GM19239 (cell line): Measurements from ENCODE around the gene KRTAP10-4.

Experiments used
- DNase-seq: peaks from one replicate; pipeline ENCODE4 v3.0.0; 2011; ENCODE audit warnings: low spot score; ENCODE audit not compliant: insufficient read length
- FAIRE-seq: peaks from 2 replicates; lab custom pipeline; 2011; peaks lifted over from hg19 to GRCh38; lab: Jason Lieb, UNC

Gene KRTAP10-4

GRCh38 chr21:44612669-44613229 is 39.2 kb downstream of the KRTAP10-4 start:
- FAIRE-seq (no peak), DNase-seq (no peak)

DNA sequence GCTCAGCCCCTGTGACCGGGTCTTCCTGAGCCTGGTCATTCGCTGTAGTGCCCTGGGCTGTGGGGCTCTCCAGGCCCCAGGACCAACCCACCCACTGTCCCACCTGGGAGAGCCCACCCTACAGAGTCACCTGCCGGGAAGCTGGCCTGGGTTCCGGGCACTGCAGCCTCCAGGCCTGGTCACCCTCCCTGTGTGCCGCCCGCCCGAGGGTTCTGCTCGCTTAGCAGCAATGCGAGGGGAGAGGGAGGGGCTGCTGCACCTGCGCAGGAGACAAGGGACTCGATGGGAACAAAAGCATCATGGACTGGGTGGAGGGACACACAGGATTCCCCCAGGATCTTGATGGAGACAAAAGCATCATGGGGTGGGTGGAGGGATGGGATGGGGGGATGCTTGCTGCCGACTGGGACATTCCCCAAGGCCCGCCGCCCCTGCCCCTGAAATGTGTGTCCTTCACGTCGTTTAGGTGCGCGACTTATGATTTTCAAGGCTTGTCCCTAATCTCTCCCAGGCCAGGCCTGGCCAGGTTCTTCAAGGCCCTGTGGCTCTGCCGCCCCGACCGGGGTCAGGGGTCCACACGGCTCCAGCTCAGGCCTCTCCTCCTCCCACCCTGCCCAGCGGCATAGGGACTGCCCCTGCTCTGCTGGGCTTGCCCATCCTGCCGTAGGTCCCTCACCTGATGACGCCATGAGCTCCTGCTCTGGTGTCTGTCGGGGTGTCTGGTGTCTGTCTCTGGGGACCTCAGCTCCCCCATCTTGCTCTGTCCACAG is 40.0 kb downstream of the KRTAP10-4 start:
- no peak for FAIRE-seq
- no peak for DNase-seq

GRCh38 chr21:44614161-44614631 is 40.7 kb downstream of the KRTAP10-4 start:
- no peak for DNase-seq

DNA sequence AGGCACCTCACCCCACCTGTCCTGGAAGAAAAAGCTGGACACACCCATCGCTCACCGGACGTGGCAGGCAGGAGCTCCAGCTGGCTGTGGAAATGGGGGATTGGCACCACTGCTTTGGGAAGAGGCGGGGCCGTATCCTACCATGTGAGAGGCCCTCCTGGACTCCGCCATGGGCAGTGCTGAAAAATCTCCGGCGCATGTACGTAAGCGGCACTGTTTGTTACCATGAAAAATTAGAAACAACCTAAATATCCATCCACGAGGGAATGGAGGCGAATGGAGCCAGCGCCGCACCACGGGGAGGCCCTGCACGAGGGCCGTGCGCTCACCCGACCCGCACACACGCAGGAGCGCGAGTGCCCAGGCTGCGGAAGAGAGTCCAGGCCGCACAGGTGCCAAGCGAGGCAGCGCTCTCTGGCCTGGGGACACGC is 41.4 kb downstream of the KRTAP10-4 start:
- no peak for DNase-seq
- FAIRE-seq = no peak

More at GRCh38 chr21:44614161-44614631, 40.7 kb downstream of the KRTAP10-4 start:
- no peak for FAIRE-seq

- no peak for DNase-seq
- FAIRE-seq = no peak
Observed at GRCh38 chr21:44615466-44615865, 41.9 kb downstream of the KRTAP10-4 start.

DNA sequence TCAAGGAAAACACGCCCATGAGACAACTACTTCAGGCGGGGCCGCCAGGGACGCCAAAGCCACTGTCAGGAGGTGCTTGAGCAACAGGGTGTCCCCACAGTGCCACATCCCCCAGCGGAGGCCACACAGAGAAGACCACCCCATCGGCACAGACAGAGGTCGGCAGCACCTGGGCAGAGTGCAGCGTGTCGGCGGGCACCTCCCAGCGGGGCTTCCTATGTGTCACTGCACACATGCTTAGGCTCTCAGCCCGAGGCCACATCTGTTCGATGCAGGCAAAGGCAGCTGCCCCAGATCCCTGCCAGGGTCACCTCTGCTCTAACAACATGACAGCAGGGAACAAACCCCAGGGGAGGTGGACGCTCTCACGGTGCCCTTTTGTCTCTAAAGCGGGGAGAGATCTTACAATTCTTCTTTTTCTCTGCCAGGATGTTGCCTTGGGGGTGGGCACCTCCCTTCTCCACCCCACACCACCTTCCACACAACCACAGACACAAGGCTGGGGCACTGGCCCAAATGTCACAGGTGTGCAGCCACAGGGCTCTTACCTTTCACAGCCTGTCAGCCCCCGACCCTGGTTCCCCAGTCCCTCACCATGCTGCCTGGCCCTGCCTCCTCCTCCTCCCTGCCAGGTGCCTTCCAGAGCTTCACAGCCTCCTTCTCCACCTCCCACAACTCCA is 42.5 kb downstream of the KRTAP10-4 start:
- DNase-seq (no peak), FAIRE-seq (no peak)

GRCh38 chr21:44616591-44616926 is 43.0 kb downstream of the KRTAP10-4 start:
- DNase-seq (no peak), FAIRE-seq (no peak)

DNA sequence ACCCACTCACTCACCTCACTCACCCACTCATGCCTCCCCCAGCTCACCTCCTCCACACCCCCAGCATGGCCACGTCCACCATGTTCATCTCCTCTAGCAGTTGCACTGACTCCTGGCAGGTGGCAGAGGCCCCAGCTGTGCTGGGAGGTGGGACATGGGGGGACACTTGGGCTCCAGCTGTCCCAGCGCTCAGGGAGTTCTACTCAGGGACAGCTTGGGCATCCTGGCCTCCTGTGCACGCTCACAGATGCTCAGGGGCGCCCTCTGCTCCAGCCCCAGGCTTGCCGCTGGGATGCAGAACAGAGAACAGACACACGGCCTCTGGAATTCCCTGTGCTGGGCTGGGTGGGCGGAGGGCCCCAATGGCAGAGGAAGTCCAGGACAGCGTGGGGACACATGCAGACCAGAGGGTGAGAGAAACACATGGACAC is 43.6 kb downstream of the KRTAP10-4 start:
- no peak for DNase-seq
- FAIRE-seq = no peak

GRCh38 chr21:44618504-44618903 is 45.0 kb downstream of the KRTAP10-4 start:
- DNase-seq = no peak
- FAIRE-seq = no peak

GRCh38 chr21:44618909-44619308 is 45.4 kb downstream of the KRTAP10-4 start:
- FAIRE-seq = no peak

GRCh38 chr21:44619886-44620285 is 46.4 kb downstream of the KRTAP10-4 start:
- no peak for FAIRE-seq
- DNase-seq = no peak

More at GRCh38 chr21:44618909-44619308, 45.4 kb downstream of the KRTAP10-4 start:
- no peak for DNase-seq

- FAIRE-seq (no peak), DNase-seq (no peak)
Observed at GRCh38 chr21:44623575-44623974, 50.0 kb downstream of the KRTAP10-4 start.
